Measurements from ENCODE around the gene GPI. TPM values are rescaled to one million over a fixed set of nuclear protein-coding genes. Genes with fewer than 3 reads are reported as not detected.
"Not testable (repeated sequence)": the region's sequence is repeated elsewhere in the genome, so short reads cannot be mapped to it uniquely, and the experiment has no call there.

The GPI gene
- total RNA-seq, 1 donor = 102 TPM

DNA sequence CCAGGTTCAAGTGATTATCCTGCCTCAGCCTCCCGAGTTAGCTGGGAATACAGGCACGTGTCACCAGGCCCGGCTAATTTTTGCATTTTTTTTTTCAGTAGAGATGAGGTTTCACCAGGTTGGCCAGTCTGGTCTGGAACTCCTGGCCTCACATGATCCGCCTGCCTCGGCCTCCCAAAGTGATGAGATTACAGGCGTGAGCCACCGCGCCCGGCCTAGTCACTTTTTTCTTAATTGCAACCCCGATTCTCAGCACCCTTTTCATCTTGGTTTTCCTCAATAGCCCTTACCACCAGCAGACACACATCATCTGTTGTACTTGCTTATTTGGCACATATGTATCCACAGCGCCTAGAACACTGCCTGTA is 550 bp upstream of the GPI start:
- no peak for DNase-seq (ENCODE audit: low read depth)
- TF ChIP-seq, protein P1, sequence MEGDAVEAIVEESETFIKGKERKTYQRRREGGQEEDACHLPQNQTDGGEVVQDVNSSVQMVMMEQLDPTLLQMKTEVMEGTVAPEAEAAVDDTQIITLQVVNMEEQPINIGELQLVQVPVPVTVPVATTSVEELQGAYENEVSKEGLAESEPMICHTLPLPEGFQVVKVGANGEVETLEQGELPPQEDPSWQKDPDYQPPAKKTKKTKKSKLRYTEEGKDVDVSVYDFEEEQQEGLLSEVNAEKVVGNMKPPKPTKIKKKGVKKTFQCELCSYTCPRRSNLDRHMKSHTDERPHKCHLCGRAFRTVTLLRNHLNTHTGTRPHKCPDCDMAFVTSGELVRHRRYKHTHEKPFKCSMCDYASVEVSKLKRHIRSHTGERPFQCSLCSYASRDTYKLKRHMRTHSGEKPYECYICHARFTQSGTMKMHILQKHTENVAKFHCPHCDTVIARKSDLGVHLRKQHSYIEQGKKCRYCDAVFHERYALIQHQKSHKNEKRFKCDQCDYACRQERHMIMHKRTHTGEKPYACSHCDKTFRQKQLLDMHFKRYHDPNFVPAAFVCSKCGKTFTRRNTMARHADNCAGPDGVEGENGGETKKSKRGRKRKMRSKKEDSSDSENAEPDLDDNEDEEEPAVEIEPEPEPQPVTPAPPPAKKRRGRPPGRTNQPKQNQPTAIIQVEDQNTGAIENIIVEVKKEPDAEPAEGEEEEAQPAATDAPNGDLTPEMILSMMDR (IDR thresholded peaks at IDR 0.05; ENCODE audit: insufficient read depth, low read depth, low read length) = no peak
- peak overlapping the region; percentile 78 for H3K4me3 ChIP-seq (ENCODE audit: low read depth, low read length)

DNA sequence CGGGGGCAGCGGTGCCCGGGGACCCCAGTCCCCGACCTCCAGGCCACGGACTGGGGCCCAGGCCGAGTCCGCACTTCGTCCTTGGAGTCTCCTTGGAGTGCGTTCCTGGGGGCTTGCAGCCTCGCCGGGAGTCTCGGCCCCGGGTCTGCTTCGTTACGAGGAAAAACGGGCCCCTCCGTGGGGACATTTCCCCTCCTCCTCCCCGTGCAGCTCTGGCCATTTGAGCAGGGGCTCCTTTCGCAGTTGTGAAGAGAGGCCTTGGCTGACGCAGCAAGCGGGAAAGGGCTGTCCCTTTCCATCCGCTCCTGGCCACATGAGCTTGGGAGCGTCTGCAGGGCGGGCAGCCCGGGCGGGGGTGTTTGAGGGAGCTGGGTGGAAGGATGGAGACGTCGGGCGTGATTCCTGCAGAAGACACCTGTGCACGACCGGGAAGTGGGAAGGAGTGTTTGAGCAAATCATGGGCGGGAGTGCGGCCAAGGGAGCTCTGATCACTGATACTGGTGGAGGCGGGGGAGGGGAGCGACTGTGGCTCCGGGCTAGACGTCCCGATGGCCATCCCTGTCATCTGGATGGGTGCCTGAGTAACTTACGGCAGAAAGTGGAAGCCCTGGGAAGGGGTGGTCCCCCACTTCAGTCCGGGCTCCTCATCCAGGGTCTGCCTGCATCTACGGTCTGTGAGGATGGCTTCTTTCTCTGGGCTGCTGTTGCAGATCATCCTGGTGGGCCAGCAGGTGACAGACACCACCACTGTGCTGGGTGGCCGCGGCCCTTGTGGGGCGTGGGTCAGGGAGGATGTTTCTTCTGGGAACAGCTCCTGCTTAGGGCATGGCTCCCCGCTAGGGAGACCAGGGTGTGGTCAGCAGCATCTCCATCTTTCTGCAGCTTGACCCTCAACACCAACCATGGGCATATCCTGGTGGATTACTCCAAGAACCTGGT is 736 bp downstream of the GPI start:
- TF ChIP-seq, protein P1 (IDR thresholded peaks at IDR 0.05; ENCODE audit: insufficient read depth, low read depth, low read length) = no peak
- peak; percentile 43 for DNase-seq (ENCODE audit: low read depth)
- peak overlapping the region; percentile 78 for H3K4me3 ChIP-seq (ENCODE audit: low read depth, low read length)

DNA sequence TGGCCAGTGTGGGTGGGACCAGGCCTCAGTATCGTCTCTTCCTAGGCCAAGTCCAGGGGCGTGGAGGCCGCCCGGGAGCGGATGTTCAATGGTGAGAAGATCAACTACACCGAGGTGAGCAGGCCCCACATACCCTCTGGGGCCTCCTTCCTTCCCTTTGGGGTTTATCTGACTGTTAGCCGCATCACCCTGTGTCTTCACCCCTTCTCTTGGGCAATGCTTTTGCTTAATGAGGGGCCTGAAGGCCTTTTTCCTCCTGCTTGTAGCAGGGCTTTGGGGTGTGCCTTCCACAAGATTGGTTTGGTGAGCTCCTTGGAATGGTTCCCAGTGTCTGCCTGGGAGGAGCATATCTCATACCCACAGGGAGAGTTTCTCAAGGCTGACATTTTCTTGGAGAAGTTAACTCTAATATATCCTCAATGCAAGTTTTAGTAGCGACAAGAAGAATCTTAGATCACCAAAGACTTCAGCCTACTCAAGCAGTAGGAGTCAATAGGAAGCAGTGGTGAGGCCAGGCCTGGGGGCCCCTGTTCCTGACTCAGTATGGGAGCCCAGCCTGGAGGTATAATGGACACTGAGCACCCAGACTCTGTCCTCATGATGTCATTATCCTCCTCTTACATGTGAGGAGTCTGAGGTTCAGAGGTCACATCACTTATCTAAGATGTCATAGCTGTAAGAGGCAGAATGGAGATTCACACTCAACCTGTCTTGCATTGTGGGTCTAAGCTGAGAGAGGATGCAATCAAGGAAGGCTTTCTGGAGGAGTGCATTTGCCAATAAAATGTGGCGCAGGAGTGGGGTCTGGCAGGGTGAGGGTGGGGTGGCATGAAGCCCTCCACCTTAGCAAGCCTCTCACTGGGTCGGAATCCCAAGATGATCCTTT is 2.0 kb downstream of the GPI start:
- TF ChIP-seq, protein P1 (IDR thresholded peaks at IDR 0.05; ENCODE audit: insufficient read depth, low read depth, low read length) = no peak
- peak overlapping the region; percentile 78 for H3K4me3 ChIP-seq (ENCODE audit: low read depth, low read length)
- DNase-seq (ENCODE audit: low read depth) = peak; percentile 88

DNA sequence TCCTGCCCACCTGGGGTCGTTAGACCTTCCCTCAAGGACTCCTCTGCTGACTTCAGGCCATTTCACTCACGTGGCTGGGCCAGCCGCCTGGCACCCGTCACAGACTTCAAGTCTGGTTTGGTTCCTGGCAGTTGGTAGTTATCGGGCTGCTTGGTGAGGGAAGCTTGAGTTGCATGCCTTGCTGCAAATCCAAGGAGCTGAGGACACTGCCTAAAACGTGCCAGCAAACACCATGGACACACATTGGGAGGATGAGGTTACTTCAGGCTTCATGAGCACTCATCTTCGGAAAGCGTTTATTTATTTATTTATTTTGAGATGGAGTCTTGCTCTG is 2.6 kb downstream of the GPI start:
- TF ChIP-seq, protein P1 (IDR thresholded peaks at IDR 0.05; ENCODE audit: insufficient read depth, low read depth, low read length) = no peak
- H3K4me3 ChIP-seq (ENCODE audit: low read depth, low read length) = no peak overlapping the region
- DNase-seq (ENCODE audit: low read depth) = no peak

DNA sequence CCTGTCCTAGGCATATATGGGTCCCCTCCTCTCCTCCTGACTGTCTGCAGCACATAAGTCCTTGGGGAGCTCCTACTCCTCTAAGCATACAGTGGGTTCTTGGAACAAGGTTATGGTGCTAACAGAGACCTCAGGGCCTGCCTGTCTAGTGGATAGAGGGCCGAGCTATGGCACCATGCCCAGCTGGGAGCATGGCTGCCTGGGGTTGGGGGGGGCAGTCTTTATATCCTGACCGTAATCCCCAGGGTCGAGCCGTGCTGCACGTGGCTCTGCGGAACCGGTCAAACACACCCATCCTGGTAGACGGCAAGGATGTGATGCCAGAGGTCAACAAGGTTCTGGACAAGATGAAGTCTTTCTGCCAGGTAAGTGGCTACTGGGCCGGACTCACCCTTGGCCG is 3.3 kb downstream of the GPI start:
- TF ChIP-seq, protein P1 (IDR thresholded peaks at IDR 0.05; ENCODE audit: insufficient read depth, low read depth, low read length) = no peak
- no peak for DNase-seq (ENCODE audit: low read depth)

DNA sequence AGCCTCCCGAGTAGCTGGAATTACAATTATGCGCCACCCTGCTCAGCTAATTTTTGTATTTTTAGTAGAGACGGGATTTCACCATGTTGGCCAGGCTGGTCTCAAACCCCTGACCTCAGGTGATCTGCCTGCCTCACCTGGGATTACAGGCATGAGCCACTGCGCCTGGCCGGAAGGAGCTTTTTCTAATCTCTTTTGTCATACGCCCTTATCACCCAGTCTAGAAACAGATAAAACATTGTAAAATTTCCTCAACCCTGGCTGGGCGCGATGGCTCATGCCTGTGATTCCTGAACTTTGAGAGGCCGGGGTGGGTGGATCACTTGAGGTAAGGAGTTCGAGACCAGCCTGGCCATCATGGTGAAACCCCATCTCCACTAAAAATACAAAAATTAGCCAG is 4.2 kb downstream of the GPI start:
- not testable (repeated sequence) for DNase-seq (ENCODE audit: low read depth); H3K4me3 ChIP-seq (ENCODE audit: low read depth, low read length)

More for the DNA sequence above, 3.3 kb downstream of the GPI start:
- no peak overlapping the region for H3K4me3 ChIP-seq (ENCODE audit: low read depth, low read length)

DNA sequence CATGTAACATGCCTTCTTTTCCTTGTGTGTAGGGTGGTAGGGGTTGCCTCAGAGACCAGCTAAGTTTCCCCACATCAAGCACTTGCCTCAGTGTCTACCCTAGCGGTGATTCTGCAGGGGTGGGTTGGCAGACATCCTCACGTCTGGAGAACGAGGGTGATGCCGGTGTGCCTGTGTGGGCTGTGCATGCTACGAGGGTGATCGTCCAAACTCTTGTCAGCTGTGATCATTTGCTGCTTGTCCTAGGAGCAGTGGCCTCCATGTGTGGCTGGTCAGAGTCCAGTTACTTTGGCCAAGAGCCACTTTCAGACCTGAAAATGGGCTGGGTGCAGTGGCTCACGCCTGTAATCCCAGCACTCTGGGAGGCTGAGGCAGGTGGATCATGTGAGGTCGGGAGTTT is 5.1 kb downstream of the GPI start:
- TF ChIP-seq, protein P1 (IDR thresholded peaks at IDR 0.05; ENCODE audit: insufficient read depth, low read depth, low read length) = no peak
- H3K4me3 ChIP-seq (ENCODE audit: low read depth, low read length) = no peak overlapping the region
- no peak for DNase-seq (ENCODE audit: low read depth)

Measured in fibroblast of villous mesenchyme (primary cell).